Ecto neural progenitor cell (in vitro differentiated cells): ENCODE data around the gene IGFL1.
"Not testable (repeated sequence)": the region's sequence is repeated elsewhere in the genome, so short reads cannot be mapped to it uniquely, and the experiment has no call there.

ENCODE experiments used
- DNase-seq: peaks from one replicate; pipeline ENCODE4 v3.0.0-alpha.2; 2018; ENCODE audit warnings: low spot score

IGFL1 gene

GRCh38 chr19:46225558-46226004 is 4.0 kb upstream of the IGFL1 start:
- no peak for DNase-seq

- no peak for DNase-seq
These were observed 3.0 kb upstream of the IGFL1 start for GRCh38 chr19:46226438-46226973.

GRCh38 chr19:46232029-46232428 is 2.5 kb downstream of the IGFL1 start:
- DNase-seq: no peak

GRCh38 chr19:46232468-46232867 is 2.9 kb downstream of the IGFL1 start:
- no peak for DNase-seq

GRCh38 chr19:46232938-46233621 is 3.5 kb downstream of the IGFL1 start:
- no peak for DNase-seq

GRCh38 chr19:46233871-46234270 is 4.3 kb downstream of the IGFL1 start:
- not testable (repeated sequence) for DNase-seq

- DNase-seq: not testable (repeated sequence)
These were observed 8.6 kb downstream of the IGFL1 start for GRCh38 chr19:46238141-46238540.

GRCh38 chr19:46239193-46240024 is 9.9 kb downstream of the IGFL1 start:
- DNase-seq: no peak

- no peak for DNase-seq
These were observed 11.2 kb downstream of the IGFL1 start for GRCh38 chr19:46240693-46241092.

GRCh38 chr19:46241626-46242025 is 12.1 kb downstream of the IGFL1 start:
- DNase-seq: no peak

GRCh38 chr19:46243081-46243654 is 13.6 kb downstream of the IGFL1 start:
- DNase-seq: not testable (repeated sequence)

GRCh38 chr19:46250076-46250735 is 20.7 kb downstream of the IGFL1 start:
- DNase-seq: no peak

GRCh38 chr19:46251416-46251815 is 21.9 kb downstream of the IGFL1 start:
- DNase-seq: no peak

GRCh38 chr19:46254776-46255175 is 25.2 kb downstream of the IGFL1 start:
- DNase-seq: no peak

- DNase-seq: no peak
These were observed 27.3 kb downstream of the IGFL1 start for GRCh38 chr19:46256855-46257254.

GRCh38 chr19:46261501-46261900 is 32.0 kb downstream of the IGFL1 start:
- DNase-seq: not testable (repeated sequence)

GRCh38 chr19:46262684-46263296 is 33.2 kb downstream of the IGFL1 start:
- not testable (repeated sequence) for DNase-seq

GRCh38 chr19:46264801-46265200 is 35.3 kb downstream of the IGFL1 start:
- DNase-seq: not testable (repeated sequence)

GRCh38 chr19:46265217-46265828 is 35.8 kb downstream of the IGFL1 start:
- DNase-seq: peak; percentile 83

- no peak for DNase-seq
These were observed 39.6 kb downstream of the IGFL1 start for GRCh38 chr19:46269101-46269500.
